Measurements from ENCODE around the gene ACAD8. TPM values are rescaled to one million over a fixed set of nuclear protein-coding genes. Genes with fewer than 3 reads are reported as not detected.
A peak's percentile ranks its signal among the peaks of the same experiment; 100 is the strongest.

The ACAD8 gene
- 33.5 TPM for total RNA-seq (ENCODE audit: unreplicated experiment)
- long read RNA-seq, transcript ACAD8-201 (11 exons, 2,249 nt): major isoform, 25 of 38 reads
- long read RNA-seq, partial matches to known transcripts: 1 of 38 reads
- long read RNA-seq, other reads (novel, unspliced or antisense): 11 of 38 reads

DNA sequence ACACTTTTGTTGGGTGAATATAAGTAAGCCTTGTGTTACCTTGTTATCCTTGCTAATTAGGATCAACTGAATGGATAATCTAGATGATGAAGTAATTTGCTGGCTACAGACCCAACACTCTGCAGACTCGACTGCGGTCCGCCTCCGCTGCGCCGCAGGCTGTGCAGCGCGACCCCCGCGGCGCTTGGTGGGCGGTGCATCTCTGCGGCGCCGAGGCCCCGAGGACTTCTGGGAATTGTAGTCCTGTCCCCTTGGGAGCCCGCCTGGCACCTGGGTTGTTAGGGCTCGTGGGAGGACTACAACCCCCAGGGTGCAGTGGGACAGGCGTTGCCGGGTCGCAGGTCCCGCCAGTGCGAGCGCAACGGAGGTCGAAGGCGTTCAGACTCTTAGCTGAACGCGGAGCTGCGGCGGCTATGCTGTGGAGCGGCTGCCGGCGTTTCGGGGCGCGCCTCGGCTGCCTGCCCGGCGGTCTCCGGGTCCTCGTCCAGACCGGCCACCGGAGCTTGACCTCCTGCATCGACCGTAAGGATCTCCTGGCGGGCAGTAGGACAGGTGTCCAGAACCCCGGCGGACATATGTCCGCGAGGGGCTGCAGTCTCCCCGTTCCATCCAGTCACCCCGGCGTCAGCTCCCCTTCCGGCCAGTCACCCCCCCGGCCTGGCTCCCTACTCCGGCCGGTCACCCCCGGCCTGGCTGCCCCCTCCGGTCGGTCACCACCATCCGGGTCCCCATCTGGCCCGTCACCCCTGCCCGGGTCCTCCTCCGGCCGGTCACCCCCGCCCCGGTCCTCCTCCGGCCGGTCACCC lies at the start of gene ACAD8, which contains the start of gene THYN1:
Gene ACAD8, plus strand, starts transcription at position 381 of the 806 bp plus-strand sequence. Its CDS starts 33 bp downstream, at position 414.
Gene THYN1, minus strand, starts transcription at position 165 of the 806 bp plus-strand sequence. CDS start 470 bp downstream, outside the sequence.
- H3K27me3 Mint-ChIP-seq (ENCODE audit: unreplicated experiment): peaks cover 3% of the 10 kb centered on the region
- peaks cover 17% of the 10 kb centered on the region for H3K4me1 Mint-ChIP-seq (ENCODE audit: unreplicated experiment)
- peak; percentile 93 for DNase-seq (ENCODE audit: low spot score)
- H3K27ac Mint-ChIP-seq (ENCODE audit: unreplicated experiment): peak within 1 kb of the TSS; percentile 38
- TF ChIP-seq, protein P1, sequence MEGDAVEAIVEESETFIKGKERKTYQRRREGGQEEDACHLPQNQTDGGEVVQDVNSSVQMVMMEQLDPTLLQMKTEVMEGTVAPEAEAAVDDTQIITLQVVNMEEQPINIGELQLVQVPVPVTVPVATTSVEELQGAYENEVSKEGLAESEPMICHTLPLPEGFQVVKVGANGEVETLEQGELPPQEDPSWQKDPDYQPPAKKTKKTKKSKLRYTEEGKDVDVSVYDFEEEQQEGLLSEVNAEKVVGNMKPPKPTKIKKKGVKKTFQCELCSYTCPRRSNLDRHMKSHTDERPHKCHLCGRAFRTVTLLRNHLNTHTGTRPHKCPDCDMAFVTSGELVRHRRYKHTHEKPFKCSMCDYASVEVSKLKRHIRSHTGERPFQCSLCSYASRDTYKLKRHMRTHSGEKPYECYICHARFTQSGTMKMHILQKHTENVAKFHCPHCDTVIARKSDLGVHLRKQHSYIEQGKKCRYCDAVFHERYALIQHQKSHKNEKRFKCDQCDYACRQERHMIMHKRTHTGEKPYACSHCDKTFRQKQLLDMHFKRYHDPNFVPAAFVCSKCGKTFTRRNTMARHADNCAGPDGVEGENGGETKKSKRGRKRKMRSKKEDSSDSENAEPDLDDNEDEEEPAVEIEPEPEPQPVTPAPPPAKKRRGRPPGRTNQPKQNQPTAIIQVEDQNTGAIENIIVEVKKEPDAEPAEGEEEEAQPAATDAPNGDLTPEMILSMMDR (IDR thresholded peaks at IDR 0.05; ENCODE audit: unreplicated experiment): no peak
- H3K9me3 Mint-ChIP-seq (ENCODE audit: unreplicated experiment): no peaks in the 10 kb centered on the region
- peak within 1 kb of the TSS; percentile 94 for H3K4me3 Mint-ChIP-seq (ENCODE audit: unreplicated experiment)
- peaks cover 13% of the 10 kb centered on the region for H3K36me3 Mint-ChIP-seq (ENCODE audit: low read depth, unreplicated experiment)

DNA sequence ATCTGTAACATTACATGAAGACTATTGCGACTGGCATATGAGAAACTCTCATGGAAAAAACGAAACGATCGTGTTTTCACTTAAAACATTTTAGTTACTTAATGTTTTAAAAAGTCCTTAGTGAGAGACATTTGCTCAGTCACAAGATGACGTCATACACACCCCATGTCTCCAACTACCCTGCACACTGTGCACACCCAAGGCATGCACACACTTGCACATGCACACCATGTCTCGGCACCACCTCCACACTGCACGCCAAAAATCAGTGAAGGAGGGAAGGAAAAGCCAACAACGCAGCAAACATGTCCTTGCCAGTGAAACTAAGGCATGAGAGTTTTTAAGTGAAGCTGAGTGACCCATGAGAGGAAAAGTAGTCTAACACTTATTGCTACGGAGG lies 47.6 kb upstream of the ACAD8 start:
- Mint-ChIP-seq H3K9me3 (ENCODE audit: unreplicated experiment) (no peaks in the 10 kb centered on the region), H3K27ac (ENCODE audit: unreplicated experiment) (no peak overlapping the region), H3K27me3 (ENCODE audit: unreplicated experiment) (no peaks in the 10 kb centered on the region), H3K4me3 (ENCODE audit: unreplicated experiment) (no peak overlapping the region), H3K36me3 (ENCODE audit: low read depth, unreplicated experiment) (peaks cover 28% of the 10 kb centered on the region), H3K4me1 (ENCODE audit: unreplicated experiment) (no peaks in the 10 kb centered on the region)
- TF ChIP-seq, protein P1 (IDR thresholded peaks at IDR 0.05; ENCODE audit: unreplicated experiment): no peak
- no peak for DNase-seq (ENCODE audit: low spot score)

DNA sequence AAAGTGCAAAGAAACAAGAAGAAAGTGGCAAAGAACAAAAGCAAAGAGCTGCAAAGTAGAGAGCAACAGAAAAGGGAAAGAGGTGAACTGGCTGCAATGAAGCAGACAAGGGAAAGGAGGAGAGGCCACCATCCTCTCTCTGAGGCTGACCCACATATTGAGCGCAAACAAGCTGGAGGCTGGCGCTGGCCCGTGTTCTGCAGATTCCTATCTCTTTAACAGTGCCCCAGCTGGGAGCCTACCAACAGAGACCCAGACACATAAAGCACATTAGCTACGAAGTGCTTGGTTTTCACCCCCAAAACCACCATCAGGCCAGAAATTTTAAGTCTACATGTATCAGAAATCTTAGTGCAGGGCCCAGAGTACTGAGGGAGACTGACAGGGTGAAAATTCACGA lies 47.2 kb upstream of the ACAD8 start:
- no peak overlapping the region for H3K27ac Mint-ChIP-seq (ENCODE audit: unreplicated experiment)
- no peaks in the 10 kb centered on the region for H3K27me3 Mint-ChIP-seq (ENCODE audit: unreplicated experiment)
- TF ChIP-seq, protein P1 (IDR thresholded peaks at IDR 0.05; ENCODE audit: unreplicated experiment): no peak
- H3K9me3 Mint-ChIP-seq (ENCODE audit: unreplicated experiment): no peaks in the 10 kb centered on the region
- DNase-seq (ENCODE audit: low spot score): no peak
- no peaks in the 10 kb centered on the region for H3K4me1 Mint-ChIP-seq (ENCODE audit: unreplicated experiment)
- peaks cover 30% of the 10 kb centered on the region for H3K36me3 Mint-ChIP-seq (ENCODE audit: low read depth, unreplicated experiment)
- H3K4me3 Mint-ChIP-seq (ENCODE audit: unreplicated experiment): no peak overlapping the region

DNA sequence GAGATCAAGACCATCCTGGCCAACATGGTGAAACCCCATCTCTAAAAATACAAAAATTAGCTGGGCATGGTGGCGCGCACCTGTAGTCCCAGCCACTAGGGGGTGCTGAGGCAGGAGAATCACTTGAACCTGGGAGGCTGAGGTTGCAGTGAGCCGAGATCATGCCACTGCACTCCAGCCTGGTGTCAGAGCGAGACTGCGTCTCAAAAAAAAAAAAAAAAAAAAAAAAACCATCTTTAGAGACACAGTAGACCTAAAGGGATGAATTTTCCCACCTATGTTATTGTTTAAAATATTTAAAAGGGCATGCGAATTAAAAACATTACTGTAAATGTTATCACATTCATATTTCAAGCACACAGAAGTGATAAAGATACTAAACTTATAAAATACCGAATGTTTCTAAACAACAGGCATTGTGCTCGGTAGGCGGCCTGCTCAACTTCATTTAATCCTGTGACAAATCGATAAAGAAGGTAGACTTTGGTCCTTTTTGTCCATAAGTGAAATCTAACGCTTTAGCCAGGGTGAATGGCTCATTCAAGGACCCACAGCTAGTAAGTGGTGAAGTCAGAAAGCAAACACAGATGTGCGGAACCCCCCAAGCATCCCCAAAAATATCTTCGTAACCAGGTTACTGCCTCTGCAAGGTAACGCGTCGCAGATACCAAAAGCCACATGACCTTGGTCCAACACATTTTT lies 45.7 kb upstream of the ACAD8 start:
- H3K9me3 Mint-ChIP-seq (ENCODE audit: unreplicated experiment): no peaks in the 10 kb centered on the region
- no peaks in the 10 kb centered on the region for H3K4me1 Mint-ChIP-seq (ENCODE audit: unreplicated experiment)
- no peak overlapping the region for H3K27ac Mint-ChIP-seq (ENCODE audit: unreplicated experiment)
- TF ChIP-seq, protein P1 (IDR thresholded peaks at IDR 0.05; ENCODE audit: unreplicated experiment): peak; percentile 92
- peak; percentile 68 for DNase-seq (ENCODE audit: low spot score)
- H3K36me3 Mint-ChIP-seq (ENCODE audit: low read depth, unreplicated experiment): peaks cover 22% of the 10 kb centered on the region
- no peak overlapping the region for H3K4me3 Mint-ChIP-seq (ENCODE audit: unreplicated experiment)
- H3K27me3 Mint-ChIP-seq (ENCODE audit: unreplicated experiment): no peaks in the 10 kb centered on the region

All from endothelial cell (in vitro differentiated cells).